Keratinocyte (primary cell): Measurements from ENCODE around the gene DDR2.

Source experiments
- EZH2 ChIP-seq: IDR thresholded peaks from one replicate; pipeline ENCODE4 v1.6.1; 2012; ENCODE audit warnings: inconsistent platforms, mild to moderate bottlenecking, low read length, moderate library complexity
- TF ChIP-seq, protein P1 (sequence below), 3 experiments: IDR thresholded peaks in 1 of 3; conservative IDR thresholded peaks in 1 of 3; optimal IDR thresholded peaks in 1 of 3; 2 replicates in 2 of 3; 3 replicates in 1 of 3; pipeline versions ENCODE3 to v1.5.1; 2011; ENCODE audit warnings: low read length in 3 of 3, mild to moderate bottlenecking in 3 of 3, moderate library complexity in 2 of 3, control low read depth in 1 of 3, inconsistent platforms in 1 of 3; ENCODE audit not compliant: insufficient read depth in 2 of 3; ENCODE audit errors: extremely low read depth in 1 of 3

DNA sequence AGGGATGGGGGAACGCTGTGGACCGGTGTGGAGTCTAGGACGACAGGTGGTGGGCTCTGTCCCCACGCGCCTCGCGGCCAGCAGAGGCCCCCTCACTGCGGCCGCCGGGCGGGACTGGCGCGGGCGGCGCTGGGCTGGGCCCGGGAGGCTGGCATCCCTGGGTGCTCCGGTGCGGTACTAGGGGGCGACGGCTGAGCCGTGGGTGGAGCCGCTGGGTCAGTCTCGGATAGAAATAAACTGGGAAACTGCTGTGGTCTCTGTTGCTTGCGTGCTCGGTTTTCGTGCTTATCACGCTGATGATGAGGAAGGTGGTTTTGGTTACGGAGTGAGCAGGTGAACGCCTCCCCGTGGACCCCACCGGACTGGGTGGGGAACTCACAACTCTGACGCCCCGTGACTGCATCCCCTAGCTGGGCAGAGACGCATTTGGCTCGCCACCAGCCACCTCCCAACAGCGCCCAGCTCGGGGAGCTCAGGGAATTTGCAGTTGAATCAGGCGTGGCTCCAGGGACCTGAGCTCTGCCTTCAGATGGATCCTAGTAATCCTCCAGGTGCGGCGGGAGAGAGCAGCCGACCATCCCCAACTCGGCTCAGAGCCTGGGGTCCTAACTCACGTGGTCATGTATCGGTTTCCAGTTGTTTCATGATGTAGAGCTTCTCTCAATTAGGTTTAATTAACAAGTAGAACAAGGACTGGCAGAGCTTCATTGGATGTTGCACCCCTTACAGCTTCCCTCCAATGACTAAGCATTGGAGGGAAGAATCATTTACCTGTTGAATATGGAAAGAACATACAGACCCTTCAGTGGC is 190.3 kb downstream of the DDR2 start:
- no peak for TF ChIP-seq EZH2
- TF ChIP-seq, protein P1, sequence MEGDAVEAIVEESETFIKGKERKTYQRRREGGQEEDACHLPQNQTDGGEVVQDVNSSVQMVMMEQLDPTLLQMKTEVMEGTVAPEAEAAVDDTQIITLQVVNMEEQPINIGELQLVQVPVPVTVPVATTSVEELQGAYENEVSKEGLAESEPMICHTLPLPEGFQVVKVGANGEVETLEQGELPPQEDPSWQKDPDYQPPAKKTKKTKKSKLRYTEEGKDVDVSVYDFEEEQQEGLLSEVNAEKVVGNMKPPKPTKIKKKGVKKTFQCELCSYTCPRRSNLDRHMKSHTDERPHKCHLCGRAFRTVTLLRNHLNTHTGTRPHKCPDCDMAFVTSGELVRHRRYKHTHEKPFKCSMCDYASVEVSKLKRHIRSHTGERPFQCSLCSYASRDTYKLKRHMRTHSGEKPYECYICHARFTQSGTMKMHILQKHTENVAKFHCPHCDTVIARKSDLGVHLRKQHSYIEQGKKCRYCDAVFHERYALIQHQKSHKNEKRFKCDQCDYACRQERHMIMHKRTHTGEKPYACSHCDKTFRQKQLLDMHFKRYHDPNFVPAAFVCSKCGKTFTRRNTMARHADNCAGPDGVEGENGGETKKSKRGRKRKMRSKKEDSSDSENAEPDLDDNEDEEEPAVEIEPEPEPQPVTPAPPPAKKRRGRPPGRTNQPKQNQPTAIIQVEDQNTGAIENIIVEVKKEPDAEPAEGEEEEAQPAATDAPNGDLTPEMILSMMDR (optimal IDR thresholded peaks at IDR 0.05 in 1 of 3, IDR thresholded peaks at IDR 0.05 in 1 of 3, conservative IDR thresholded peaks at IDR 0.05 in 1 of 3; ENCODE audit: extremely low read depth in 1 of 3, insufficient read depth in 2 of 3, low read length in 3 of 3) = peak in 1 of 3 experiments; percentile 4
